HG02981 (cell line): Measurements from ENCODE around the gene TFAP2E.

Source experiments
- ATAC-seq: cut with Tn5 transposase; IDR thresholded peaks from one replicate; pipeline ENCODE4 v1.9.1; 2021; ENCODE audit warnings: mild to moderate bottlenecking, moderate library complexity; ENCODE audit not compliant: unreplicated experiment

The TFAP2E gene

DNA sequence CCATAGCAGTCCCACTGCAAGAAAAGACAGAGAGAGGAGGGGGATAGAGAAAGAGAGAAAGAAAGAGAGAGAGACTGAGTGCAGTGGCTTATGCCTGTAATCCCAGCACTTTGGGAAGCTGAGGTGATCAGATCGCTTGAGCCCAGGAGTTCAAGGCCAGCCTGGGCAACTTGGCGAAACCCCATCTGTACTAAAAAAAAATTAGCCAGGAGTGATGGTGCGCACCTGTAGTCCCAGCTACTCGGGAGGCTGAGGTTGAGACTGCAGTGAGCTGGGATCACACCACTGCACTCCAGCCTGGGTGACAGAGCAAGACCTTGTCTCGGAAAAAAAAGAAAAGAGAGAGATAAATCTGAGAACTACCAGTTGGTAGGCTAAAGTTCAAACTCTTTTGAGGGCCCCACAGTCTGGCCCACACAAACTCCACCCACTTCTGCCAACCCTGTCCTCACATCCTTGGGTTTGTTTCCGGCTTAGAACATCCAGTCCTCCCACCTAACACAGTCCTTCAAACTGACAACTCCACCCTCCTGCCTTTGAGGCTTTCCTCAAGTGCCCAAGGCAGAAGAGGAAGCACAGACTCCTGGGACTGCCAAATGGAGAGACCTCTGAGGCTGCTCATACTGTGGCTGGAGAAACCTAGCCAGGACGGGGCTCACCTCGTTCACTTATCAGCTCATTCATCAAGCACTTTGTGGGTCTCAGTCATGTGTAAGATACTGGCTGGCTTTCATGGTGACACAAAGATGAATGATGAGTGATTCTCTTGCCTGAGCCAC lies 20.1 kb downstream of the TFAP2E start:
- ATAC-seq, result no peak

DNA sequence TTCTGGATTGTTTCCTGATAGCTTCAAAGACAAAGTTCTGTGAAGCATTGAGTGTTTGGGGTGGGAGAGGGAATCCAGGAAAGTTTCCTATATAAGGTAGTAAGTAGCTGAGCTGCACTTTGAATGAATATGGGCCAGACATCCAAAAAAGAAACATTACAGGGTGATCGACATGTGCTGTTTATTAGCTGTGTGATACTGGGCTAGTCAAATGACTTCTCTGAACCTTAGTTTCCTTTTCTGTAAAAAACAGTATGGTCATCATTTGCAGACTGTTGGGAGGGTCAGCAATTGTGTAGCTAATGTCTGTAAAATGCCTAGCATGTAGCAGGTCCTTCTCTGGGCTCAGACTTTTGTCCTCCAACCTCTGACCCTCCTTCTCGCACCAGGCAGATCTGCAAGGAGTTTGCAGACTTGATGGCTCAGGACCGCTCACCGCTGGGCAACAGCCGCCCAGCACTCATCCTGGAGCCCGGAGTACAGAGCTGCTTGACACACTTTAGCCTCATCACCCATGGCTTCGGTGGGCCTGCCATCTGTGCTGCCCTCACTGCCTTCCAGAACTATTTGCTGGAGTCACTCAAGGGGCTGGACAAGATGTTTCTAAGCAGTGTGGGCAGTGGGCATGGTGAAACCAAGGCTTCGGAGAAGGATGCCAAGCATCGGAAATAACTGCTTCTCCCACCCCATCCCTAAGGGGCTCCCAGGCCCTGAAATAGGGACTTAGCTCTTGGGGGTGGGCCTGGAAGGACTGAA lies 21.1 kb downstream of the TFAP2E start:
- ATAC-seq, result no peak

DNA sequence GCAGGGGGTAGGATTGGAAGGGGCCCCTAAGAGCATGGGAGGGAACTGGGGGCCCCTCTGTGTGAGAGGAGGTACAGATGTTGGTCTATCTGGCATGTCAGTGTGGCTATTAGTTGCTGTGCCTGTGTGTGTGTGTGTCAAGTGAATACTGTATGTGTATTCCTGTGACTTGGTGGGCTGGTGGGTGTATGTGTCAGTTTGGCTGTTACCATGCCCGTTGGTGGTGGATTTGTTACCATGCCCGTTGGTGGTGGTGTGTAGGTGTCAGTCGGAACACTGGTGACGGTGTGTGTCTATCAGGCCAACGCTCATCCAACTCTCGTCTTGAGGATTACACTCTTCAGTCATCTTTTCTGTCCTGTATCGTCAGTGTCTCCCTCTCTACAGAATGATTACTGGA lies 22.6 kb downstream of the TFAP2E start:
- no peak for ATAC-seq

DNA sequence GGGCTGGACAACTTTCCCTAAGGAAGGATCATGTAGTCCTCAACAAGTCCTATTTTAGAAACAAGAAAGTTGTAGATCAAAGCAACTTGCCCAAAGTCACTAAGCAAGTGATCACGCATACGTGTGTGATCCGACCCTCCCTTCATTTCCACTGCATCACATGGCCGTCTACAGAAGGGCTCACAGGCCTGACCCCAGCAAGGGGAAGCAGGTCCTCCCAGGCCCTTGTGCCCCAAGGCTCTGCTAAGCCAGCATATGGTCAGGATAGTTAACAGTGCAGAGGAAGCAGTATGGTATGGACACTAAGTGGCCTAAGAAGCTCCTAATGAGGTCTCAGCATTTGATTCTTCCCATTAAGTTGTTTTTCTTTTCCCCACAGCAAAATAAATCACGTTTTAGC lies 24.8 kb downstream of the TFAP2E start:
- no peak for ATAC-seq

DNA sequence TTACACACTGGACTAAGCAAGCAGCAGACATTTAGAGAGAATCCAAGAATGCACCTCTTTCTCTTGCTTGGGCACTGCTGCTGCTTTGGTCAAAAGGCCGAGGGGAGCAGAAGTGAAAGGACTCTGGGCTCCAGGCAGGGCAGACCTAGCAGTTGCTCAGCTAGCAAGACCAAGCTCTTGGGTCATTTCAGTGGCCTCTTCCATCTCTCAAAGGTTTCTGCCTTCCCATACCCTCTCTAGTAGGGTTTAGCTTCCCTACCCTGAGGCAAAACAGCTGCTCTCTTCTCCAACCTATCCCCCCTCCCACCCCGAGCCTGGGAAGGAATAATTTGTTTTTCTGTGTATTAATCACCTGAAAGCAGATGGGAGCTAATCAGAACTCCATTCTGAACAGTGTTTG lies 25.8 kb downstream of the TFAP2E start:
- no peak for ATAC-seq

DNA sequence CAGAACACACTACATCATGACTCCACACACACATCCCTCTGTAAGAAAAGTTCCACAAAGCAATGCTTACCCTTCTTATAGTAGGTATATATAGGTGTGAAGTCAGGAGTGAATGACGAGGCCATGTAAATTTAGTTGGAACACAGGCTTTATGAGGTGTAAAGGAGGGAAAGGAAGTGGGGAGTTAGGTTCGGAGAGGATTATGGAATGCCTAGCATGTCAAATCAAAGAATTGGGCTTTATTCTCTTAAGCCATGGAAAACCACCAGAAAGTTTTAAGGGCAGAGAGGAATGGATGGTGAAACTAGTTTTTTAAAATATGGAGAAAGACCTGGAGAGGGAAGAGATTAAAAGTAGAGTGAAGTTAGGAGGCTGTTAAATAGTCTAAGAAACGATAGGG lies 26.3 kb downstream of the TFAP2E start:
- no peak for ATAC-seq

DNA sequence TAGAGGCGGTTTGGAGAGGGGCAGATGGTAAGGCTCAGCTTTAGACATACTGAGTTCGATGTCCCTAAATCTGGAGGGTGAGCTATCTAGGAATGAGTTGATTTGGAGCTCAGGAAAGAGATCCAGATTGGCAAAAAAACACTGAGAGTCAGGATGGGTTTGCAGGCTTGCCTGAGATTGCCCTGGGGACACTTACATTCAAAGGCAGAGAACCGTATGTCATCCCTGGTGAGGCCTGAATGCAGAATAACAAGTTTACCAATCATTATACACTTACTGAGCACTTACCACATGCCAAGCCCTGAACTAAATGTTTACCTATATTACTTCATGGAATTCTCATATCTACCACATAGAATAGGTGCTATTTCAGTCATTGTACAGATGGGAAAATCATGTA lies 27.5 kb downstream of the TFAP2E start:
- no peak for ATAC-seq

DNA sequence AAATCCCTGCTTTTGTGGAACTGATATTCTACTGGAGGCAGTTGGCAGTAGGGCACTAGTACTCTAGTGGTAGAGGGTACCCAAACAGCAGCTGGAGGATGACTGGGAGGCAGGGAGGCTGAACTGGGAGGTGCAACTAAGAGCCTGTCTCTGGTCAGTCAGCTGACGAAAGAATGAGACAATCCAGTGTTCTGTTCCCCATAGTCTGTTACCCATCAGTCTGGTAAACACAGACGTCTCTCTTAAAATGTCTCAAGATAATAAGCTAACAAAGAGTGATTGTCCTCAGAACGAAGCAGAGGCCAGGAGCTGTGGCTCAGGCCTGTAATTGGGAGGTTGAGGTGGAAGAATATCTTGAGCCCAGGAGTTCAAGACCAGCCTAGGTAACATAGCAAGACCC lies 30.4 kb downstream of the TFAP2E start:
- no peak for ATAC-seq

DNA sequence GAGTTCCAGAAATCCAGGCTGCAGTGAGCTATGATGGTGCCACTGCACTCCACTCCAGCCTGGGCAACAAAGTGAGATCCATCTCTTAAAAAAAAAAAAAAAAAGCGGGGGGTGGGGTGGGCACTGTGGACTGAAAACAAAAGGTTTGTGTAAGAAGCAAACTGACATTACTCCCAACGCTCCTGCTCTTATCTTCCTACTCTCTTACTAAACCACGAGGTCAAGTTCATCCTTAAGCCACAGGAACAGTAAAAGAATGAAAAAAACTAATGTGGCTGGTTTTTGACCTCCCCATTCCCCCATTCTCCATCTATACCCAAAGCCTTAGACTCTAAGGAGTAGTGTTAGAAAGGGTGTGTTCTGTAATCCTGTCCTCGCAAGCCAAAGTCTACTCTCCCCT lies 30.8 kb downstream of the TFAP2E start:
- no peak for ATAC-seq

DNA sequence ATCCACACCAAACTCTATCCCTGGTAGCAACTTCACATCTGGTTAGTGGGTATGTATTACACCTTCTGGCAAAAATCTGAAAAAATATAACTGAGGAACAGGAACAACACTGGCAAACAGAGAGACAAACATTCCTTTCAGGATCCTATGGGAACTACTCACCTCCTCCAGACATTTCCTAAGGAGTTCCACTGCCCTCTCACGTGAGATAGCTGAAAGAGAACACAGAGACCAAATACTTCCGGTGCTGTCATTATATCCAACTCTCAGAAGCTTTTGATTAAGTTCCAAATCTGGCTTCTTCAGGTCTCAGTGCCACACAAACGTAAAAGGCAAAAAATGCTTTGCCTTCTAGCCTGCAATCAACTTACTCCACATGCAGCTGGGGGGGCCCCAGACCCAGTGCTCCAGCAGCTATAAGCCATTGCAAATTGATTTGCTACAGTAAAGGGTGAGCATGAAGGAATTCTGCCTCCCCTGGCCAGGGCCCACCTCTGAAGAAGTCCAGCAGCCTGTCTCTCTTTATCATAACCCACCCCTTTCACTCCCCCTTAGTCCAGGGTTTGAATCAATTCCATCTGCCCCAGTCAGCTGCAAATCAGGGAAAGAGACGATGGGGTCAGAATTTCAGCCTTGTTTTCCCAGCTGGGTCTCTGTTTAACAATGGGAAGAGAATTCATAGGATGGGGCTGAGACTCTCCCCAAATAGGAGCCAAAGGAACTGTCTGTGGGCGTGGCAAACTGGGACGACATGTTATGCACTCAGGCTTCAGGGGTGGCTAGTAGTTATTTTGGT lies 32.2 kb downstream of the TFAP2E start:
- no peak for ATAC-seq

DNA sequence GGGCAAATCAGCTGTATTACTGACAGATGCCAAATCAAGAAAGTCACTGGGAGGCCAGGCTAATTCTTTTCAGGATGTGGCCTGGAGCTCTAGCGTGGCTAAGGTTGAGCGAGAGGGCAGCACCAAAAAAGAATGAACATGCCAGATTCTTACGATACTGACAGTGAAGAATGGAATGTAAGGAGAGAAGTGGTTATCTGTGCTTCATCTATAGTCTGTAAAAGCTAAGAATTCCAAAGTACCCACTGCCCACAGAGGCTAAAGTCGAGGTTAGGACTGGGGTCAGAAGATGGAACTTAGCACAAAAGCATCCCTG lies 32.7 kb downstream of the TFAP2E start:
- ATAC-seq, result no peak

DNA sequence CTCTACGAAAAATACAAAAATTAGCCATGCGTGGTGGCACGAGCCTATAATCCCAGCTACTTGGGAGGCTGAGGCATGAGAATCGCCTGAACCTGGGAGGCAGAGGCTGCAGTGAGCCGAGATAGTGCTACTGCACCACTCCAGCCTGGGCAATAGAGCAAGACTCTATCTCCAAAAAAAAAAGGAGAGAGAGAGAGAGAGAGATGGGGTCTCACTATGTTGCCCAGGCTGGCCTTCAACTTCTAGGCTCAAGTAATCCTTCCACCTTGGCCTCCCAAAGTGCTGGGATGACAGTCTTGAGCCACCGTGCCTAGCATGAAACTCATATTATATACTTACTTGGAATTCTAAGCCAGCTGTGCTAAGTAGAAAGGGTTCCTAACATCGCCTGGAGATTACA lies 38.5 kb downstream of the TFAP2E start:
- no peak for ATAC-seq

DNA sequence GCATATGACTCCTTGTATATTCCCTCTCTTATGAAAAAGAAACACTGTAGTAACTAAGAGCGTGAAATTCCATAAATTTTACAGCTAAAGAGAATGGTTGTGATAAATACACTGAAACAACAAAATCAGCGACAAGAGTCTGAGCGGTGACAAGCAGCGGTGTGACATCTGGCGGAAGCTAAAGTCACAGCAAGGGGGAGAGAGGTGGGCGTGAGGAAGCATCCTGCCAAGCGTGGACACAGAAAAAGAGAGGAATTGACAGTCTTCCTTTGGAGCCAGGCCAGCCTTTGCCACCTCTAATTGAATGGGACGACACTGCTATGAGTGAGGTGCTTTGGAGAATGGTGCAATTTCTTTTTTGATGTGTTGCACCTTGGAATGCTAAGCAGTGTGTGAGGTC lies 42.3 kb downstream of the TFAP2E start:
- ATAC-seq, result no peak

DNA sequence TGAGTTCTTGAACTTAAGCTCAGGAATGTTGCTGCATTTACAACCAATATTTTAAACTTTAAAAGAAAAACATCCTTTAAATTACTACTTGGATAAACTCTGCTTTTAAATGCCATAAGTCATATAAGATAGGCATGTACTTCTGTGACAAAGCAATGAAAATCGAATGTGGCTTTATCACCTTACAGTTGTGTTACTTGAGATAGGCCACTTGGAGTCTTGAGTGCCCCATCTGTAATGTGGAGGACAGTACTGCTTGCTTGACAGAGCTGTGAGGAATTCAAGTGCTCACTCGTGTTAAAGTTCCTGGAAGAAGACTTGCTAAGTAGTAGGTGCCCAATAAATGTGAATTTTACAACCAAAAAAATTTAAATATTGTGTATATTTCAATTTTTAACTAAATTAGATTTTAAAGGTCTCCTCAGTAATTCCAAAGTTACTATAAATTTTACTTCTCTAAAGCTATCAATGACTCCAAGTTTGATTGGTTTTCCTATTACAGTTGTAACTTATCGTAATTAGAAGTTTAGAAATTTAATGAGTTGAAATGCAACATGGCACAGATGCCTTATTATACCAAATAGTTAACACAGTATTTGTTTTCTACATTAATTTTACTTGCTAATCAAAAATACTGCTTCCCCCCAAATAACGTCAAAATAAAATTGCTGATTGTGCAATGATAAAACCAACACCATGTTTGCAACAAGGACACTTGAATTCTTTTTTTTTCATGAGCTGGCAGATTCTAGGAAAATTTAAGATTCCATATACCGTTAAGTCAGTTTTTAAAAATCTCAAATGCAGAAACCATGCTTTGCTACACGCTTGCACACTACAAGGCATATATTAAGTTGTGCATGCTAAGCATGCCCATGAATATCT lies 46.4 kb downstream of the TFAP2E start:
- ATAC-seq, result no peak

DNA sequence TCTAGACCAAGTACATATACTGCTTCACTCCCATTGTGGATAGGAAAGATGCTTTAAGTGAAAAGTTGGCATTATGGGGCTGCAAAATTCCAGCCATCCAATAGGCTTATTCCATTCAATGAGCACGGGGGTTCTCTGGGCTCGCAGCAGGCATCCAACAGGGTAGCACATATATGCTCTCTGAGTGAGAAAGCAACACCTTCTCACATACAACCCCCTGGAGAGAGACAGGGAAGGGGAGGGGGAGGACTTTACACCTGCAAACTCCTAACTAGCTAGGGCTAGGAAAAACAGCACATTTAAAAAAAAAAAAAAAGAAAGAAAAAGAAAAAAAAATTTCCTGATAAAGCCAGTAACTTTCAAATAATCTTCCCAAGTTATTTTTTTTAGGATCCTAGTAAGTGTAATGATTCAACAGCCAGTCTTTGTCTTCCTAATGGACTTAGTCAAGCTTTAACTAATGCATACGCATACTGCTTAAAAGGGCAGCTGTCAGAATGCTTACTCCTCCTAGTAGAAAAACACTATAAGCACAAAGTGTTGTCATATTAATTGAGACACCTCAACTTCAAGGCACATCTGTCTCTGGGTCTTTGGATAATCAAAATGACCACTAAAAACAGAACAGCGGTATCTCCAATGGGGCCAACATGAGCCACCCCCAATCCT lies 49.5 kb downstream of the TFAP2E start:
- ATAC-seq, result no peak

DNA sequence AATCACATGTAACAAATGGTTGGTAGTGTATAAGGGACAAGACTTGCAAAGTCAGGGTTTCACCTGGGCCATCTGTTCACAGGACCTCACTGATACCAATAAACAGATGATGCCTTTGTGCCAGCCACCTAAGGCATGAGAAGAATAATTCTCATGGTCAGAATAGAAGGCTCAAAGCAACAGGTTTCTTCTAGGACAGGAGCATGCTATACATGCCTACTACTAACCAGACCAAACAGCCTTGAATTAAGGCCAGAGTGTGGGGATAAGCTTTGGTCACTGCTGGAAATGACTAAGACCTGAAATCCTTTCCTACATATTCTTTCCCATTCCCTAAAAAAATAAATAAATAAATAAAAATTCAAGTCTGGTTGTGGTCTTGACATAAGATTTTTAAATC lies 50.7 kb downstream of the TFAP2E start:
- no peak for ATAC-seq

DNA sequence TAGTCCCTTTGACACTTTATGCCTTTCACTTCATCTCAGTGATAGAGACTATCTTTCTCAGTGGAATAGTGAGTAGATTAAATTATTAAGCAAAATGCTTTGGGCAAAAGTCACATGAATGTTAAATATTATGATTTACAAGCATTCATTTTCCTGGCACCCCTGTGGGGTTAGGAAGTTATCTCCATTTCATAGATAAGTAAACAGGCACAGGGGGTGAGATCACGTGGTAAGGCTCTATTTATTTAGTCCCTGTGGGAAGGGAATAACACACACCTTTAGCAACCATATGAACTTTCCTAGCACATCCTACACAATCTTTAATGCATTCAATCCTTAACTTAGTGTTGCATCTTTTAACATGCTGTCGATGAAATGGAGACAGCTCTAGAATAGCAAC lies 55.9 kb downstream of the TFAP2E start:
- ATAC-seq, result no peak

DNA sequence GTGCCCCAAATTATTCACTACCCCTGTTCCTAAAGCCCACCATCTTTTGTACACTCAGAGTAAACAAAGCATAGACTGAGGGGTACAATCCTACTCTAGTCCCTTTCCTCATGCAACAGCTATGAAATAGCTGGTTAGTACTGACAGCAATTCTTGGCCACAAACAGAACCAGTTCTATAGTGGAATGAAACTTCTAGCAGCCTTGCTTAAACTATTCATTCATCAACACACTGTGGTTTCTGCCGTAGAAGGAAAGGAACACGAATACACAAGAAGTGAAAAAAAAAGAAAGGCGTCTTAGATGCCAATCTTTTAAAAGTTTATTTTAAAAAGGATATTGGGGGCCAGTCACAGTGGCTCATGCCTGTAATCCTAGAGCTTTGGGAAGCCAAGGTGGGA lies 58.3 kb downstream of the TFAP2E start:
- no peak for ATAC-seq

DNA sequence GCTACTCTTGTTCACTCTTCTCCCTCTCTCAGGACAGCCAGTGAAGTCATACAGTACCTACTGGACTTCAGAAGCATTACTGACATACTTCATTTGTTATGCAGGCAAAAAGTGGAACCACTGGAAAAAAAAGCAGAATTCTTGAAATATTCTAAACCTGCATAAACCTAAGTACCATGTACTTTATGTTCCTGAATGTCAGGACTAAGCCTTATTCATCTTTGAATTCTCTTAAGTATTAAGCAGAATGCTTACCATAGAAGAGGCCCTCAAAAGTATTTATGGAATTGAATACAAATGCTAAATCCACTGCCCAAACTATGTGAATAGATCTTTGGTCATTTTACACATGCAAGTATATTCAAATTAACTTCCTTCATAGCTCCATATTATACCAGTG lies 60.4 kb downstream of the TFAP2E start:
- ATAC-seq, result no peak

DNA sequence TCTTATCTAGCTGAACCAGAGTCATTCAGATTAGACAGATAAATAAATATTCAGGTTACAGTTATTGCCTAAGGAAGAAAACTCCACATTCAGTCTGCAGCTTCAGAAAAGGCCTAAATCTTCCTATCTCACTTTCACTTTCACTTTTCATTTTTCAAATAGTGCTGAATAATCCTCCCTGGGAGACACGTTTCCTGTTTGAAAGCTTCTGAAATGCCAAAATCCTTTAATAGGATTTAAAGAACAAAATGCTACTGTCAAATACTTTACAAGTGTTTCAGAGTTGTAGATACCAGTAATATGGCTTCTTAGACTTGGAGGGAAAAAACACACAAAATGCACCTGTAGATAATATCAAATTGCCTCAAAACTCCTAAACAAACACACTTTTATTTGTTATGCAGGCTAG lies 64.3 kb downstream of the TFAP2E start:
- no peak for ATAC-seq
